Spleen (tissue), 7 donors: ENCODE data around the gene CUX1.

Experiments used
- CTCF ChIP-seq, 11 experiments: fragments of 200-600 bp in 7 of 11; fragments of 450-650 bp in 4 of 11; sonication (generic) in 4 of 11; IDR thresholded peaks in 8 of 11; conservative IDR thresholded peaks in 3 of 11; 1 replicate in 7 of 11; 2 replicates in 4 of 11; pipeline versions ENCODE4 v1.4.0 to v1.8.0; 2016 to 2021; ENCODE audit warnings: antibody characterized with exemption in 11 of 11, inconsistent platforms in 4 of 11, mild to moderate bottlenecking in 1 of 11
- POLR2A ChIP-seq, 3 donors: fragments of 450-650 bp; IDR thresholded peaks; one replicate each; pipeline ENCODE4 v1.5.1; 2017; ENCODE audit warnings: antibody characterized with exemption in 3 of 3, mild to moderate bottlenecking in 1 of 3
- donor health status: DM: no; HTN: no; CAD: no; lungs with moderate emphysema.
- donor health status: DM: no; HTN: no; CAD: no.
- donor health status: DM: no; HTN: no; CAD: no.

- TF ChIP-seq POLR2A (IDR thresholded peaks at IDR 0.05) (no peak), CTCF (IDR thresholded peaks at IDR 0.05 in 8 of 11, conservative IDR thresholded peaks at IDR 0.05 in 3 of 11) (no peak)
Measured at GRCh38 chr7:102197161-102197560, 379.7 kb downstream of the CUX1 start.
